HG02763 (cell line): Measurements from ENCODE around the gene FBP2.

Source experiments
- ATAC-seq: cut with Tn5 transposase; IDR thresholded peaks from one replicate; pipeline ENCODE4 v1.9.1; 2021; ENCODE audit warnings: mild to moderate bottlenecking, moderate library complexity; ENCODE audit not compliant: unreplicated experiment

The FBP2 gene

DNA sequence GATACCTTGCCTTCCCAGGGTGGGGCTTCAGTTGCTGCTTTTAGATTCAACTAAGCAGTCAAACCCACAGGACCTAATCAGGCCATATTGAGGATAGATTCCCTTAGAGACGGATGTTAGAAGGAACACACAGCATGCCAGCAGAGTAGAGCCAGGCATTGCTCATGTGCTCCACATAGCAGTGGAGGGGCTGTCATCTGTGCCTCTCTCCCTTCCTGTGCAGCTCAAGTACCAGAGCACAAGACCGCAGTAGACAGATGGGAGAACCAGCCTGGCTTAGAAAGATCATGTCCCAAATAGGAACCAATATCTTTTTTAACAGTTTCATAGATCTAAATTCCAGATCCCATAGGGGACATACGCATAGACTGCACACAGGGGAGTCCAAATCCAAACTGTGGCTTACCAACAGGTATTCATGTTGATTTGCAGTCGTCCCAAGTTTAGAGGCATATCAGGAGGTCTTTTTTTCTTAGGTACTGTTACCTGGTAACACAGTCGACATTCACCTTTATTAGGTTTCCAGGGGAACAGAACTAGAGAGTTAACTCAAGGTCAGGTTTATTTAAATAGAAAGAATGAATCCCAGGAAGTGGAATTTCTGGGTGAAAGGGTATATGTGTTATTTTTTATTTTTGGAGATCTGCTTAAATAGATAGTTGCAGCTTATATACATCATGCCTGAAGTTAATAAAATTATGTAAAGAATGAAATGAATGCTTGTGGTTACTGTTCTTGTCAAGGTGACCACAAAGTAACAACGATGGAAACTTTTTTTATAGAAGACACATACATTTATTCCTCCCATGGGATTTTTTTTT is 82.3 kb downstream of the FBP2 start:
- no peak for ATAC-seq
